Right cardiac atrium (tissue), 5 donors: ENCODE results near the gene THSD7A. TPM values are rescaled to one million over a fixed set of nuclear protein-coding genes. Genes with fewer than 3 reads are reported as not detected.
A peak's percentile ranks its signal among the peaks of the same experiment; 100 is the strongest.

Experiments
- ATAC-seq, 2 donors: fragments of 200-7000 bp; cut with Tn5 transposase; one replicate each; pipeline versions ENCODE4 v1.8.0 to v1.9.1; 2020; ENCODE audit warnings: moderate library complexity in 2 of 2, mild to moderate bottlenecking in 1 of 2
- DNase-seq, 3 donors: peaks; one replicate each; pipeline ENCODE4 v3.0.0-alpha.2; 2020
- H3K27ac ChIP-seq: one replicate; pipeline ENCODE4 v1.5.1; 2013; ENCODE audit warnings: mild to moderate bottlenecking, low read length, control low read depth, moderate library complexity
- H3K27me3 ChIP-seq: one replicate; pipeline ENCODE4 v1.6.1; 2013; ENCODE audit not compliant: control insufficient read depth, insufficient read depth
- H3K4me1 ChIP-seq: one replicate; pipeline ENCODE4 v1.6.1; 2013; ENCODE audit warnings: low read length; ENCODE audit not compliant: control insufficient read depth, insufficient read depth
- H3K4me3 ChIP-seq: one replicate; pipeline ENCODE4 v1.5.1; 2013; ENCODE audit warnings: low read length, control low read depth
- H3K9me3 ChIP-seq: one replicate; pipeline ENCODE4 v1.6.1; 2013; ENCODE audit warnings: low read length; ENCODE audit not compliant: control insufficient read depth
- WGBS: extraction: QIAGEN DNeasy Blood & Tissue Kit; methylation state at CpG from one replicate; pipeline ENCODE4 v1.1.7; 2013; 5-methylcytosine and 5-hydroxymethylcytosine counted together
- intact Hi-C, 4 donors: fragments of 100-400 bp; cut with DNase I; formaldehyde crosslinking; loops; one replicate each; pipeline versions ENCODE4 v1.11.0 to v1.14.0; 2022 to 2023
- polyA plus RNA-seq: library from polyadenylated mRNA; stranded (reverse); fragments of 200-250 nt; gene quantifications from one replicate; pipeline ENCODE4 v1.2.3, GENCODE V29; 2013
- total RNA-seq, 4 donors: library from RNA; stranded (reverse); fragmentation: NEBNext Ultra II Directional; extraction: Animal tissue kit (Norgen Biotek cat#: 25700); gene quantifications; one replicate each; pipeline ENCODE4 v1.2.1, GENCODE V29; 2021
- donor health status: healthy with polysubstance abuse.
- donor health status: DM: no; HTN: yes; CAD: no.
- donor health status: DM: no; HTN: no; CAD: no.
- donor health status: DM: no; HTN: yes; CAD: no; lungs with severe emphysema.
- donor health status: DM: yes; HTN: yes; CAD: no.

Gene THSD7A
- total and polyA plus RNA-seq, 5 donors, result 0.34 to 3.6 (median 2.3) TPM

DNA sequence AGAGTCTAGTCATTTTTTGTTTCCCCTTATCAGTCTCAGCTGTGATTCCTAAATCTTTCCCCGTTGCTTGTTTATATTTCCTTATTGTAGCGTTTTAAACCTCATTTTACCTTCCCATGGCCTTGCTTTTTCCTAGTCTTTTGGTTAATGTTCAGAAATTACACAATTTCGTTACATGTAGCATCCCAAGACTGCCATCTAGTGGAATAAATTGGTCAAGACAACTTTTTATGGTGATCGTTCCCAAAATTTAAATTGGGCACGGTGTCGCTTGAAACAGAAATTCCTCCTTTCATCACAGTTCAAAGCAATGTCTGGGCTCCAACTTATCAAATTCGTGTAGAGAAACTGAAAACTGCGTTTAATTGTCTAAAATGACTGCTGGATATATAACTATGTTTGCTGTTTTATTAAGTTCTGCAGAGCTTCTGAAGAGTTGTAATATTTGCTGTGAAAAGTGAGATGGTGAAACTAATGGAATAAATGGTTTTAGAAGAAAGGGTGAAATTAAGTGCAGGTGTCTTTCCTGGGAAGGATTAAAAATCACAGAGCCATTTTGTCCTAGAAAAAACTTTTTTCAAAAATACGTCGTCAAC lies 488.1 kb downstream of the THSD7A start:
- H3K27me3 ChIP-seq, result no peaks in the 10 kb centered on the region
- no peaks in the 10 kb centered on the region for H3K4me1 ChIP-seq
- H3K27ac ChIP-seq, result no peak overlapping the region
- ATAC-seq (no peak), DNase-seq (no peak)
- 15% methylated on average over 10 of the region's 10 CpGs for WGBS
- no peak overlapping the region for H3K4me3 ChIP-seq
- H3K9me3 ChIP-seq, result no peaks in the 10 kb centered on the region
- intact Hi-C loops, result no loop called here

- H3K27ac ChIP-seq, result no peak overlapping the region
- DNase-seq, result no peak
- no peaks in the 10 kb centered on the region for H3K27me3 ChIP-seq
- no peak for ATAC-seq
- no peaks in the 10 kb centered on the region for H3K4me1 ChIP-seq
- H3K9me3 ChIP-seq, result no peaks in the 10 kb centered on the region
- H3K4me3 ChIP-seq, result no peak overlapping the region
- intact Hi-C loops, result no loop called here
These were observed 488.9 kb downstream of the THSD7A start for GRCh38 chr7:11343136-11343535.

GRCh38 chr7:11341285-11341944 lies 490.6 kb downstream of the THSD7A start:
- no peaks in the 10 kb centered on the region for H3K9me3 ChIP-seq
- no peak overlapping the region for H3K4me3 ChIP-seq
- H3K4me1 ChIP-seq, result no peaks in the 10 kb centered on the region
- no peaks in the 10 kb centered on the region for H3K27me3 ChIP-seq
- WGBS, result 22% methylated on average over 4 of the region's 4 CpGs
- H3K27ac ChIP-seq, result no peak overlapping the region
- DNase-seq (no peak), ATAC-seq (peak in 1 of 2 donors; percentile 69)
- intact Hi-C loops, result no loop called here

DNA sequence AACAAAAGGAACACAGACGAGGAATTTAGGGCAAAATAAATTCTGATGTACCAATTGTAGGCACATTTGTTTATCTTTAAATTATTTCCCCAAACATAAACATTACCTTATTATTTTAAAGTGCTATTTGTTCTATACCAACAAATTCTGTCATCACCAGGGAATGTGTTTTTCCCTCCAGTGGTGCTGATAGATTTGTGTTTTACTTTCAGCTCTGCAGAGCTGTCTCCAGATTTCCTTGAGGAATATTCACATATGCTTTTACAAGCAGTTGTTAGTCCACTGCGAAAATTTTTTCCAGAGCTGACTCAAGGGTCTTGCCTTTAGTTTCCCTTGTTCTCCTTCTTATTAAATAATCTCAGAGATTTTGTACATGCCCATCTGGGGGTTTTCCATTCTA lies 495.6 kb downstream of the THSD7A start:
- H3K27ac ChIP-seq, result no peak overlapping the region
- no peaks in the 10 kb centered on the region for H3K4me1 ChIP-seq
- no peaks in the 10 kb centered on the region for H3K9me3 ChIP-seq
- DNase-seq (no peak), ATAC-seq (no peak)
- intact Hi-C loops, result no loop called here
- H3K27me3 ChIP-seq, result no peaks in the 10 kb centered on the region
- no peak overlapping the region for H3K4me3 ChIP-seq
- WGBS, result 41% methylated on average over 2 of the region's 2 CpGs

GRCh38 chr7:11335947-11336346 lies 496.1 kb downstream of the THSD7A start:
- Histone ChIP-seq H3K27me3 (no peaks in the 10 kb centered on the region), H3K27ac (no peak overlapping the region), H3K4me1 (no peaks in the 10 kb centered on the region), H3K4me3 (no peak overlapping the region), H3K9me3 (no peaks in the 10 kb centered on the region)
- WGBS, result 67% methylated on average over 4 of the region's 4 CpGs
- intact Hi-C loops, result no loop called here
- ATAC-seq, result no peak
- no peak for DNase-seq

DNA sequence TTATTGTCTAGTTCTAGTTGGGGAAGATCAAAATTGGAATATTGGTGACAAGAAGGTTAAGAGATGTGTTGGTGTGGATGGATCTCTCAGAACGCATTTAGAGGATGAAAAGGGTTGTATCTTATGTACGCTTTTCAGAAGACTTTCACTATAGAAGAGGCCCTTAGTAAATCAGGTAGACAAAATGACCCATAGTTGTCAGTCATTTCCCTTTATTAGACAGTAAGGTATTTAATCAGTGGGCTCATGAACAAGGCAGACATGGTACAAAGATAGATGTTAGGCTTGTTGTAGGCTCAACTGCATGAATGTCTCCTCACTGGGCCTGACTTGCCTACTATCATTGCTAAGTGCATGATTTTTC lies 499.2 kb downstream of the THSD7A start:
- 89% methylated on average over 2 of the region's 2 CpGs for WGBS
- DNase-seq (no peak), ATAC-seq (no peak)
- Histone ChIP-seq H3K27me3 (no peaks in the 10 kb centered on the region), H3K4me3 (no peak overlapping the region), H3K9me3 (no peaks in the 10 kb centered on the region), H3K4me1 (no peaks in the 10 kb centered on the region), H3K27ac (no peak overlapping the region)
- intact Hi-C loops, result no loop called here

DNA sequence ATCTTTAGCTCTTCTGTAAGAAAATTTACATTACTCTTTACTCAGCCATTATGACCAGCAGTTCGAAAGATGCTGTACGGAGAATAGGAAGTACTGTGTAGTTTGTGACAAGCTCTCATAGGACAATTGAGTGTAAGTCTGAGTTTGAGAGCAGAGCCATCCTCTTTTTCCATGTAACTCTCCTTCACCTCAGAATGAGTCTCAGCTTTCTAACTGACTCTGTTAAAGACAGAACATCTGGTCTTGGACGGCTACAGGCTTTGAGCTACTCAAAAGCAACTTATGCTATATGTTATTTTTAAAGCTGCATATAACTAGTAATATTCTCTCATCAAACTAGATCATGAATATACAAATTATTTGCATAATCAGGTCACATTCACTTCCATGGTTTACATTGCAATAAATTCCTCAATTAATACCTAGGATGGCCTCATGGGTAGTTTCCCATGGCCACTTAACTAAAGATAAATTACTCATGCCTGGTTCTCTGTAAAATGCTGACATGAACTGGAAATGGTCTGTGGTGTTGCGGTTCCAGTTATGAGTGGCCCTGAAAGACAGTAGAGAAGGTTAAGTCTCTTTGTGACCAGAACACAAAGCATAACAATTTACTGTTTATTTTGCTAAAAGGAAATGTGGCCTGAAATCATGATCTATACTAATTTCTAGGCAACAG lies 499.7 kb downstream of the THSD7A start:
- H3K9me3 ChIP-seq, result no peaks in the 10 kb centered on the region
- no peaks in the 10 kb centered on the region for H3K27me3 ChIP-seq
- intact Hi-C loops, result no loop called here
- no peak for DNase-seq
- H3K27ac ChIP-seq, result no peak overlapping the region
- WGBS, result 91% methylated on average over 4 of the region's 4 CpGs
- ATAC-seq, result no peak
- no peaks in the 10 kb centered on the region for H3K4me1 ChIP-seq
- H3K4me3 ChIP-seq, result no peak overlapping the region

DNA sequence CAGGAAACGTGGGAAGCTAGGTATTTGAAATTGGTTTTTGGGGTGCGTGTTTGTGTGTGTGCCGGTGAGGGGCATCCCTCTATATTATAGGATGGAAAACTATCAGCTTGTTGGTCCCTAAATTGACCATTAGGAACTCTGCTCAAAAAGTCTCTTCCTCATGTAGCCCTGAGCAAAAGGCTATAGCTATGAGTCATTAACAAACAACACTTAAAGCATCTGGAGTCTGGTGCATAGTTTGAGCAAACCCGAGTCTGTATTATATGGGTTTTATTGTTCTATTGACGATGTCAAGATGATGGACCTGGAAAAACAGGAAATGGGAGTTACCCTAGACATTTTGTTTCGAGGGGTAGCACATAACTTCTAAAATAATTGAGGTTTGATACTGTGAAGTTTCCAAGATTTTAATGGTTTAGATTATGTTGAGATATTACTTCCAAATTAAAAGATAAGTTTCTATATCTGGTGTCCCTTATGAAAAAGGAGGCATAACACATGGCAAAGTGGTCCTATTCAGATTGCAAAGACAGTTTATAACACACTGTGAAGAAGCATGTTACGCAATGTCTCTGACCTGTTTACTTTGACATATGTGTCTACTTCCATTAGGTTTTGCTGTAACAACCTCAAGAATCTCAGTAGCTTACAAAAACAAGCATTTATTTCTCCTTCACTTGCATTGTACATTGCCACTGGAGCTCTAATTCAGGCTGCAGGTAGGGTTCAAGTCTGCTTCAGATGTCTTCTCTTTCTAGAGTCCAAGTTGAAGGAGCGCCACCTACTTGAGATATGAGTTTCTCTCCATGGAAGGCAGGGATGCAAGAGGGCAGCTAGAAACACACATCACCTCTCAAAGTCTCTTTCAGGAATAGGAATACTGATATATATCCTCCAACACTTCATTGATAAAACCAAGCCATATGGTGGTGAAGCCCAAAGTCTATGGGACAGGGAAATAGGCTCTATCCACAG lies 500.6 kb downstream of the THSD7A start:
- no peaks in the 10 kb centered on the region for H3K27me3 ChIP-seq
- H3K27ac ChIP-seq, result no peak overlapping the region
- DNase-seq, result no peak
- H3K4me3 ChIP-seq, result no peak overlapping the region
- 83% methylated on average over 8 of the region's 8 CpGs for WGBS
- H3K9me3 ChIP-seq, result no peaks in the 10 kb centered on the region
- no peak for ATAC-seq
- no peaks in the 10 kb centered on the region for H3K4me1 ChIP-seq
- intact Hi-C loops, result no loop called here

DNA sequence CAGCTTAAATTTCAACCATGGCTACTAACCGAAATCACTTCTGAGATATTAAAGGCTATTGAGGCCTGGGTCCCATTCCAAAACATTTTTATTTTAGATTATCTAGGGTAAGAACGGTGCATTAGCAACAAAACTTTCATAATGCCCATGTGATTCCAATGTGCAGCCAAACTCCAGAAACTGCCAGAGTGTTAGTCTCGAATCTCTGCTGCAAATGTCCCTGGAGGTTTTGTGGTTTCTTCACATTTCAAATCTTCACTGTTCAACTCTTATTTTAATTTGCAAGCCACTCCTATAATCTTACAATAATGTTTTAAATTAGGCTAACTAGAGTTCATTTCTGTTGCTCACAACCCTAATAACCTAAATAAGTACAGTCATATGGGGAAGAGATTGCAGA lies 501.3 kb downstream of the THSD7A start:
- no peaks in the 10 kb centered on the region for H3K27me3 ChIP-seq
- H3K4me1 ChIP-seq, result no peaks in the 10 kb centered on the region
- intact Hi-C loops, result no loop called here
- no peak for ATAC-seq
- H3K27ac ChIP-seq, result no peak overlapping the region
- no peak overlapping the region for H3K4me3 ChIP-seq
- no peak for DNase-seq
- H3K9me3 ChIP-seq, result no peaks in the 10 kb centered on the region
- 63% methylated on average over 3 of the region's 3 CpGs for WGBS

GRCh38 chr7:11330208-11330607 lies 501.8 kb downstream of the THSD7A start:
- Histone ChIP-seq H3K27ac (no peak overlapping the region), H3K9me3 (no peaks in the 10 kb centered on the region), H3K4me3 (no peak overlapping the region), H3K27me3 (no peaks in the 10 kb centered on the region), H3K4me1 (no peaks in the 10 kb centered on the region)
- 81% methylated on average over 3 of the region's 3 CpGs for WGBS
- intact Hi-C loops, result no loop called here
- DNase-seq (no peak), ATAC-seq (no peak)

DNA sequence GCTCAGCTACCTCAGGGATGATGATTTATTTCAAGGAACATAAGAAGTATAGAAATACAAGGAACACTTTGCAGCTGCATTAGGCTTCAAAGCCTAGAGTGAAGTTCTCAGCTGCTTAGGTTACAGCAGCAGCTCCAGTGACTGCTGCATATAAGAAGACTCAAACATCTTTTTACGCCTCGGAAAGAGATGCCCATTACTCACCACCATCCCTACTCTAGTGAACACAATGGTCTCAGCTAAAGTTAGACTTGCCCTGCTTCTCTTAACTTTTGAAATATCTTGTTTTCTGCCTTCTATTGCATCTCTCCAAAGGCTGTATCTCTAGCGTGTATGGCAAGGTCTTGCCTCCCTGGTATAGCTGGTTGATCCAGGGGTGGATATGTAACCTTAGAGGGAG lies 502.4 kb downstream of the THSD7A start:
- Histone ChIP-seq H3K27ac (no peak overlapping the region), H3K4me3 (no peak overlapping the region), H3K4me1 (no peaks in the 10 kb centered on the region), H3K27me3 (no peaks in the 10 kb centered on the region), H3K9me3 (no peaks in the 10 kb centered on the region)
- intact Hi-C loops, result no loop called here
- DNase-seq (no peak), ATAC-seq (no peak)
- 82% methylated on average over 3 of the region's 3 CpGs for WGBS
